Endothelial cell of umbilical vein (primary cell): ENCODE measurements around the gene EML2. TPM values are rescaled to one million over a fixed set of nuclear protein-coding genes. Genes with fewer than 3 reads are reported as not detected.
A peak's percentile ranks its signal among the peaks of the same experiment; 100 is the strongest.

Experiments
- BruUV-seq: library from RNA; stranded (reverse); fragments of 400-500 nt; replicated peaks from 2 replicates; lab custom pipeline; 2021; lab: Mats Ljungman, UMichigan
- CTCF ChIA-PET: fragments of 300-600, 350-600 bp; sonication (Branson Sonifier 250); formaldehyde crosslinking; loops from one replicate; lab custom pipeline; 2021; ENCODE audit warnings: antibody characterized with exemption, inconsistent platforms; lab: Charles Lee
- POLR2A ChIA-PET: fragments of 300-600, 350-600 bp; sonication (Branson Sonifier 250); formaldehyde crosslinking; loops from one replicate; lab custom pipeline; 2021; ENCODE audit warnings: antibody characterized with exemption, inconsistent platforms; lab: Charles Lee
- DNase-seq: peaks from one replicate; pipeline ENCODE4 v3.0.0-alpha.2; 2011; ENCODE audit warnings: low read depth, low spot score
- FAIRE-seq: peaks from 2 replicates; lab custom pipeline; 2011; peaks lifted over from hg19 to GRCh38; lab: Jason Lieb, UNC
- H2AFZ ChIP-seq: 2 replicates; pipeline ENCODE4 v1.6.0; 2012; ENCODE audit warnings: low read depth, low read length, control low read depth, inconsistent platforms
- H3K27ac ChIP-seq: 2 replicates; pipeline ENCODE4 v1.5.1; 2011; ENCODE audit warnings: low read depth, mild to moderate bottlenecking, control low read depth, low read length, moderate library complexity; ENCODE audit not compliant: insufficient read depth
- H3K27me3 ChIP-seq, 2 experiments: 2 replicates each; pipeline versions ENCODE4 v1.6.0 to v1.6.1; 2011; ENCODE audit warnings: low read length in 2 of 2, mixed read lengths in 1 of 2; ENCODE audit not compliant: control insufficient read depth in 2 of 2, insufficient read depth in 2 of 2
- H3K36me3 ChIP-seq, 2 experiments: 2 replicates in 1 of 2; 3 replicates in 1 of 2; pipeline ENCODE4 v1.5.1; 2011; ENCODE audit warnings: low read length in 2 of 2, mild to moderate bottlenecking in 1 of 2, moderate library complexity in 1 of 2; ENCODE audit not compliant: control insufficient read depth in 2 of 2, insufficient read depth in 2 of 2; ENCODE audit errors: extremely low read depth in 1 of 2
- H3K4me1 ChIP-seq: 3 replicates; pipeline ENCODE4 v1.5.1; 2011; ENCODE audit warnings: mild to moderate bottlenecking, low read length; ENCODE audit not compliant: control insufficient read depth, insufficient read depth; ENCODE audit errors: extremely low read depth
- H3K4me2 ChIP-seq: 2 replicates; pipeline ENCODE4 v1.6.1; 2011; ENCODE audit warnings: low read length, control low read depth, mixed read lengths; ENCODE audit not compliant: insufficient read depth
- H3K4me3 ChIP-seq, 3 experiments: fragments of 200-600 bp in 1 of 3; sonication (generic), shearing (Covaris generic) in 1 of 3; replicated peaks in 1 of 3; 2 replicates each; pipeline ENCODE4 v1.5.1; 2011 to 2016; ENCODE audit warnings: control low read depth in 3 of 3, low read length in 3 of 3, mild to moderate bottlenecking in 2 of 3, inconsistent platforms in 1 of 3, low read depth in 1 of 3, moderate library complexity in 1 of 3; ENCODE audit not compliant: insufficient read depth in 1 of 3
- H3K79me2 ChIP-seq: 2 replicates; pipeline ENCODE4 v1.6.0; 2012; ENCODE audit warnings: low read length, inconsistent platforms; ENCODE audit not compliant: control insufficient read depth, insufficient read depth
- H3K9ac ChIP-seq: replicated peaks from 2 replicates; pipeline ENCODE3; 2011; ENCODE audit warnings: low read length, control low read depth; ENCODE audit not compliant: insufficient read depth; ENCODE audit errors: extremely low read depth
- H3K9me1 ChIP-seq: replicated peaks from 3 replicates; pipeline ENCODE4 v1.6.0; 2011; ENCODE audit warnings: mild to moderate bottlenecking, low read length; ENCODE audit not compliant: control insufficient read depth, insufficient read depth; ENCODE audit errors: extremely low read depth
- H3K9me3 ChIP-seq: replicated peaks from 2 replicates; pipeline ENCODE4 v1.5.1; 2012; ENCODE audit warnings: low read length, inconsistent platforms; ENCODE audit not compliant: control insufficient read depth, insufficient read depth
- H4K20me1 ChIP-seq: replicated peaks from 2 replicates; pipeline ENCODE3; 2011; ENCODE audit warnings: mild to moderate bottlenecking, low read length; ENCODE audit not compliant: control insufficient read depth, insufficient read depth; ENCODE audit errors: extremely low read depth
- CTCF ChIP-seq, 2 donors: IDR thresholded peaks; 1 replicate in 1 of 2; 2 replicates in 1 of 2; pipeline ENCODE4 v1.5.1; 2011; ENCODE audit warnings: low read length in 2 of 2, mild to moderate bottlenecking in 2 of 2, moderate library complexity in 2 of 2, control low read depth in 1 of 2, inconsistent platforms in 1 of 2, low read depth in 1 of 2; ENCODE audit not compliant: insufficient read depth in 1 of 2; ENCODE audit errors: extremely low read depth in 1 of 2
- EZH2 ChIP-seq: IDR thresholded peaks from 2 replicates; pipeline ENCODE4 v1.6.1; 2012; ENCODE audit warnings: borderline replicate concordance, low read depth, mild to moderate bottlenecking, moderate library complexity, low read length, inconsistent platforms; ENCODE audit not compliant: severe bottlenecking
- FOS ChIP-seq: IDR thresholded peaks from 2 replicates; pipeline ENCODE4 v1.6.1; 2011; ENCODE audit warnings: mild to moderate bottlenecking, low read length, moderate library complexity, borderline replicate concordance; ENCODE audit not compliant: insufficient read depth
- GATA2 ChIP-seq: IDR thresholded peaks from 2 replicates; pipeline ENCODE4 v1.7.0; 2011; ENCODE audit warnings: low read depth, mild to moderate bottlenecking, moderate library complexity, mixed read lengths, low read length; ENCODE audit not compliant: insufficient read length, insufficient read depth
- JUN ChIP-seq: IDR thresholded peaks from 2 replicates; pipeline ENCODE4 v1.6.1; 2011; ENCODE audit warnings: borderline replicate concordance, low read depth; ENCODE audit not compliant: insufficient read length, insufficient read depth
- MAX ChIP-seq: IDR thresholded peaks from 2 replicates; pipeline ENCODE4 v1.6.1; 2011; ENCODE audit not compliant: insufficient read depth, insufficient read length
- MYC ChIP-seq: IDR thresholded peaks from one replicate; pipeline ENCODE4 v1.6.1; 2011; ENCODE audit warnings: mild to moderate bottlenecking, low read depth, low read length
- POLR2A ChIP-seq: IDR thresholded peaks from 2 replicates; pipeline ENCODE4 v1.6.1; 2012; ENCODE audit warnings: low read depth, mild to moderate bottlenecking, control low read depth, low read length
- POLR2AphosphoS5 ChIP-seq: IDR thresholded peaks from 2 replicates; pipeline ENCODE4 v1.6.1; 2012; ENCODE audit warnings: low read depth, mild to moderate bottlenecking, control low read depth, low read length, moderate library complexity; ENCODE audit not compliant: insufficient read depth
- dilution Hi-C: fragments of 300-500 bp; cut with MboI; formaldehyde crosslinking; loops from one replicate; pipeline ENCODE4 v1.15.0; 2019; ENCODE audit warnings: low sequenced_read_pairs; ENCODE audit not compliant: extremely low pct_ligation_motif_present
- intact Hi-C: fragments of 100-400 bp; cut with micrococcal nuclease; formaldehyde crosslinking; loops from one replicate; pipeline ENCODE4 v1.10.0; 2022
- polyA plus RNA-seq, 4 experiments: library from polyadenylated mRNA; depleted of rRNA in 3 of 4; stranded (reverse) in 3 of 4; unstranded in 1 of 4; fragments of >200 nt; gene quantifications; 2 replicates each; pipeline versions ENCODE4 v1.2.1 to v1.2.3, GENCODE V29; 2011 to 2012; ENCODE audit warnings: missing spikeins in 1 of 4
- total RNA-seq: library from RNA; stranded (reverse); gene quantifications from 2 replicates; pipeline ENCODE4 v1.2.3, GENCODE V29; 2021

The EML2 gene
- total and polyA plus RNA-seq, 2 donors (not counting 3 experiments of a cell fraction or from before 2014, with no cell fraction given) = 23.3 to 28.9 TPM

- no TSS peak for BruUV-seq
- Histone ChIP-seq H3K9me1 (no peaks in the 10 kb centered on the region), H3K9me3 (no peaks in the 10 kb centered on the region), H3K79me2 (no peaks in the 10 kb centered on the region), H3K4me2 (no peak overlapping the region), H3K27me3 (peaks cover 0 to 2% of the 10 kb centered on the region in 2 experiments), H3K4me1 (peaks cover 10% of the 10 kb centered on the region), H3K27ac (no peak overlapping the region), H4K20me1 (no peaks in the 10 kb centered on the region), H3K4me3 (peak overlapping the region in 1 of 3 experiments; percentile 12), H3K9ac (no peak overlapping the region), H3K36me3 (no peaks in the 10 kb centered on the region), H2AFZ (peak overlapping the region; percentile 48)
- intact Hi-C loops (no loop called here), dilution Hi-C loops (no loop called here)
- ChIA-PET CTCF (interaction anchor here (0.8 to 5.3 kb wide), 8 partner anchors 9 to 118 kb away, joined by 3 to 55 read pairs (median 4); partner anchors contain the start of genes QPCTL and SNRPD2), POLR2A (interaction anchor here (0.8 kb wide), 1 partner anchor 15 kb away, joined by 3 read pairs; no protein-coding TSS in a partner anchor)
- no peak for DNase-seq
- FAIRE-seq = no peak
- TF ChIP-seq MAX (no peak), POLR2AphosphoS5 (no peak), GATA2 (no peak), CTCF (IDR thresholded peaks at IDR 0.05; ENCODE audit: extremely low read depth in 1 of 2, insufficient read depth in 1 of 2, low read depth in 1 of 2, low read length in 2 of 2) (no peak), FOS (no peak), JUN (no peak), POLR2A (no peak), EZH2 (no peak), MYC (no peak)
Observed at GRCh38 chr19:45676851-45677263, 37.7 kb upstream of the EML2 start.
